Activated naive CD4-positive, alpha-beta T cell treated with anti-CD3 and anti-CD28 coated beads, Interleukin-2, amount 50 U/mL, for 16 hours (primary cell): ENCODE results near the gene TDRD6.
"Not testable (repeated sequence)": the region's sequence is repeated elsewhere in the genome, so short reads cannot be mapped to it uniquely, and the experiment has no call there.

ENCODE experiments used
- DNase-seq: peaks from one replicate; pipeline ENCODE4 v3.0.0-alpha.2; 2020

TDRD6 gene

DNA sequence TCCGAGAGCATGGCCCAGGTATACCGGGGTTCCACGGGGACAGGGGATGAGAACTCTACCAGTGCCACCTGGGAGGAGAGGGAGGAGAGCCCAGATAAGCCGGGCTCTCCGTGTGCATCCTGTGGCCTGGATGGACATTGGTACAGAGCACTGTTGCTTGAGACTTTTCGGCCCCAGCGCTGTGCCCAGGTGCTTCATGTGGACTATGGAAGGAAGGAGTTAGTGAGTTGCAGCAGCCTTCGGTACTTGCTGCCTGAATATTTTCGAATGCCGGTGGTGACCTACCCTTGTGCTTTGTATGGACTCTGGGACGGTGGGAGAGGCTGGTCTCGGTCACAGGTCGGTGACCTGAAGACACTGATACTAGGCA, 1.3 kb downstream of the TDRD6 start:
- DNase-seq = no peak

GRCh38 chr6:46689657-46690056, 2.0 kb downstream of the TDRD6 start:
- no peak for DNase-seq

DNA sequence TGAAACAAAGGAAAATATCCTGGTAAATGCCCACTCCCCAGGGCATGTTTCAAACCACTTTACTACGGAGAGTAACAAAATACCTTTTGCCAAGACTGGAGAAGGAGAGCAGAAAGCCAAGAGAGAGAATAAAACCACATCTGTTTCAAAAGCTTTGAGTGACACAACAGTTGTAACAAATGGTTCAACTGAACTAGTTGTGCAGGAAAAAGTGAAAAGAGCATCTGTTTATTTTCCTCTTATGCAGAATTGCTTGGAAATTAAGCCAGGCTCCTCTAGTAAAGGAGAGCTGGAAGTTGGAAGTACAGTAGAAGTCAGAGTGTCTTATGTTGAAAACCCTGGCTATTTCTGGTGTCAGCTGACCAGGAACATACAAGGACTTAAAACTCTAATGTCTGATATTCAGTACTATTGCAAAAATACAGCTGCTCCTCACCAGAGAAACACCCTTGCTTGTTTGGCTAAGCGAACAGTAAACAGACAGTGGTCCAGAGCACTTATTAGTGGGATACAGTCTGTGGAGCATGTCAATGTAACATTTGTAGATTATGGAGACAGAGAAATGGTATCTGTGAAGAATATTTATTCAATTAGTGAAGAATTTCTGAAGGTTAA, 2.6 kb downstream of the TDRD6 start:
- no peak for DNase-seq

DNA sequence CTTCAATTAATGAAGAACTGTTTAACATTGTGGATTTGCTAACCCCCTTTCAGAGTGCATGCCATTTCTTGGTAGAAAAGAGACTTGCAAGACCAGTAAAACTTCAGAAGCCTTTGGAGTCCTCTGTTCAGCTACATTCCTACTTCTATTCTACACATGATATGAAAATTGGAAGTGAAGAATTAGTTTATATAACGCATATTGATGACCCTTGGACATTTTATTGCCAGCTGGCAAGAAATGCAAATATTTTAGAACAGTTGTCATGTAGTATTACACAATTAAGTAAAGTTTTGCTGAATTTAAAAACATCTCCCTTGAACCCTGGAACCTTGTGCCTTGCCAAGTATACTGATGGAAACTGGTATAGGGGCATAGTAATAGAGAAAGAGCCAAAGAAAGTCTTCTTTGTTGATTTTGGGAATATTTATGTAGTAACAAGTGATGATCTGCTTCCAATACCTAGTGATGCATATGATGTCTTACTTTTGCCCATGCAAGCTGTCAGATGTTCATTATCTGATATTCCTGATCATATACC, 3.3 kb downstream of the TDRD6 start:
- no peak for DNase-seq

DNA sequence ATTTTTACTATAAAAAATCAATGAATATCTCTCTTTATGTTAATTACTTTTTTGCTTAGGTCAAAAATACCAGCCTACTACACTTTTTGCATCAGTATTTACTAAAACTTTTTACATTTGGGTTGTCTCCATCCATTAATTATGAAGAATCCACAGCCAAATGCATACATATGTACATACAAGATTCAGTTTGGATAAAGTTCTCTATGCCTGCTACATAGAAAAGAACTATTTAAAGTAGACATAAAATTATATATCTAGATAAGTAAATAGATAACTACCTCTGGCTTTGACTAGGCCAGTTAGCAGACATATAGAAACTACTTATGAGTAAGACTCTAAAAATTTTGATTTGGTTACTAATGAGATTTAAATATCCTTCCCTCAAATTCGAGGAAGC, 12.3 kb downstream of the TDRD6 start:
- no peak for DNase-seq

DNA sequence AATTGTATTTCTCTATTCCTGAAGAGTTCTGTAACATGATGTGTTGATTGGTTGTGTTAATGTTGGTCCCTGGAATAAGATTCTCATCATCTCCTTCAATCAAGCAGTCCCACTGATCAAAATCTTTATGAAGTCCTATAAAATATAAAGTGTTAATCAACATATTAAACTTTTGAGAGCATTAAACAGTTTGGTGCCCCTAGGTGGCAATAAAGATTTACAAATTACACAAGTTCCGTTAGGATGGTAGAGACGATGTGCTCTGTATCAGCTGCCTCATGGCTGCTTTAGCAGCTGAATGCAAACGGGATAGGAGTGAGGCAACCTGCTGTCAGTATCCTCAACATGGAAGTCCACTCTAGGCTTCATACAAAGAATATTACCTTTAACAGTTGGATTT, 16.9 kb downstream of the TDRD6 start:
- DNase-seq = no peak

DNA sequence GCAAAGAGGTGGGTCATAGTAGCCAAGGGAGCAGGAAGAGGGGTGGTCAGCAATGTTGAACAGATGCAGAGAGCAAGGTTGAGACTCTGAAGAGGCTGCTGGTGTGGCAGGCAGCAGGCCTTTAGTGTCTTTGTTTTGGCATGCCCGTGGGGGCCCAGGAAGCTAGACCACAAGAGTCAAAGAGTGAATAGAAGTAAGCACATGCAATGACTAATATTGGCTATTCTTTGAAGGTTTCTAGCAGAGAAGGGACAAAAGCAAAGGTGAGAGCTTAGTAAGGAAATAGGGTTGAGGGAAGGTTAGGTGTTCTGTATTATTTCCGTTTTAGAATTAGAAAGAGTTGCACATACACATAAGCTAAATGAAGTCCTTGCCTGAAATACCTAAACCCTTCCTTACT, 18.8 kb downstream of the TDRD6 start:
- DNase-seq = no peak

DNA sequence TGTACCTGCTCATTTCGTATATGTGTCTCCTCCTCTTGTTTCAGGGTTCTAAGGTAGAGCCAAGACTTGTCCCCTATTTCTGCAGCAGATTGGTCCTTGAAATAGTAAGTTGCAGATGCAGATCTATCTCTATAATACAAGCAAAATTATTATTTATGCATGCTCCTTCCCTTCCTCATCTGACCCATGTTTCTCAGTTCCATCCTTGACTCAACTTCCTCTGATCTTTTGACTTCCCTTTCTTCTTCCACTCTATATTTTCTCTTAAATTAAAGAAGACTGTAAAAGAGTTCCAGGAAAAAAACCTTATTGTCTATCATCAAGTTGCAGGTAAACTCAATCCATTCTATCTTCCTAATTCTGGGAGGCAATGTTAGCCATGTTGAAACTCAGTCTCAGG, 23.8 kb downstream of the TDRD6 start:
- DNase-seq = no peak

- DNase-seq = no peak
These were observed 27.5 kb downstream of the TDRD6 start for GRCh38 chr6:46715141-46715540.

DNA sequence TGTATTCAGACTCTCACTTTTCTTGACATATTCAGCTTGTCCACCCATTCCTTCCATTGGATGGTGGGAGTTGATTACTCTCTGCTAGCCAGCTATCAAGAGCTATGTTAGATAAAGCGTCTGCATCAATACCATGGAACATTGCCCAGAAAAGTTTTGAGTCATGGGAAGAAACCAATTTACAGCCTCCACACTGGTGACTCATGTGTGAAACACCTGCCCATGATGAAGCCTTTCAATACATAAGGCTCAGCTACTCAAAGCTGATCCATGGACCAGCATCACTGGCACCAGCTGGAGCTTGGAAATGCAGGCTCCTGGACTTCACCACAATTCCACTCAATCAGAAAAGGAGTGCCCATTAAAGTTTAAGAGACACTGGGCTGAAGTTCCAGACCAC, 31.4 kb downstream of the TDRD6 start:
- no peak for DNase-seq

- no peak for DNase-seq
These were observed 32.7 kb downstream of the TDRD6 start for GRCh38 chr6:46720401-46720800.

DNA sequence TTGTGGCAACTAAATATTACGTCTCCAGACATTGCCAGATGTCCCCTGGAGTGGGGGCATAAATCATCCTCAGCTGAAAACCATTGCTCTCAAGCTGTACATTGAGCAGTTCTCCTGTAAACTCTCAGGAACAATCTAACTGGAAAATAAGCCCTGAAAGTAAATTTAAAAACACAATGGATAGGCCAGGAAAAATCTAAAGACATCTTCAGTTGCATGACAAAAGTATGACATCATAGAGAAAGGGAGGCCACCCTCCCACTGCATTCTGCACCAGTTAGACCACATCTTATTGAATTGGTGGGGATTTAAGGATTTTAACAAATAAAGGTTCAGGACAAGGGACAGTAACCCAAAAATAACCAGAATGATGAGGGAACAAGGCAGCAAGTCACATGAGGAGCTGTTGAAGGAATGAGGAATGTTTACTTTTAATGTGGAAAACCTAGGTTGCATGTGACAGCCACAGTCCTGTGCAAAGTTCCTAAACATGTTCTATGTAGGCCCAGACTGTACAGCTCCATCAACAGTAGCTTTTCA, 42.2 kb downstream of the TDRD6 start:
- no peak for DNase-seq

DNA sequence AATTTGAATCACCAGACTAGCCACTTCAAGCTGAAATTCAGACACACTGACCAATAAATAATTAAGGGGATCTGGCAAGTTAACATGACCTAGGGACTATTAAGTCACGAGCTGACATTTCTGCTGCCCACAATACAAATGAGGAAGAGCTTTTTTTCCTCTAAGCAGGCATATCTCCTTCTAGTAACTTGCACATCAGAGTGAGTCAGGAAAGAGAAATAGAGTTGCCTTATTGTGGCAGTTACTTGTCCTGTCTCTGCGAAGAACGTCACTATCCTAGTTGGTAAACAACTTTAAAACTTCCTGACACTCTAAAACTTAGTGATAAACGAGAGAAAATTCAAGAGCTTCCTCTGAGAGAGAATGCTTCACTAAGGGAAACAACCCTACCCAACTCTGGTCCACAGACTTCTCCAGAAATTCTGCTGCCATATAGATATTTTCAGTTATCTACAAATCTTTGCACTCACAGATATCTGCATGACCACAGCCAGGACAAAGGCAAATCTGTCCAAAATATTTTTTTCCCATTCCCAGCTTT, 43.3 kb downstream of the TDRD6 start:
- DNase-seq = no peak

- DNase-seq = no peak
These were observed 45.7 kb downstream of the TDRD6 start for GRCh38 chr6:46733341-46733801.

DNA sequence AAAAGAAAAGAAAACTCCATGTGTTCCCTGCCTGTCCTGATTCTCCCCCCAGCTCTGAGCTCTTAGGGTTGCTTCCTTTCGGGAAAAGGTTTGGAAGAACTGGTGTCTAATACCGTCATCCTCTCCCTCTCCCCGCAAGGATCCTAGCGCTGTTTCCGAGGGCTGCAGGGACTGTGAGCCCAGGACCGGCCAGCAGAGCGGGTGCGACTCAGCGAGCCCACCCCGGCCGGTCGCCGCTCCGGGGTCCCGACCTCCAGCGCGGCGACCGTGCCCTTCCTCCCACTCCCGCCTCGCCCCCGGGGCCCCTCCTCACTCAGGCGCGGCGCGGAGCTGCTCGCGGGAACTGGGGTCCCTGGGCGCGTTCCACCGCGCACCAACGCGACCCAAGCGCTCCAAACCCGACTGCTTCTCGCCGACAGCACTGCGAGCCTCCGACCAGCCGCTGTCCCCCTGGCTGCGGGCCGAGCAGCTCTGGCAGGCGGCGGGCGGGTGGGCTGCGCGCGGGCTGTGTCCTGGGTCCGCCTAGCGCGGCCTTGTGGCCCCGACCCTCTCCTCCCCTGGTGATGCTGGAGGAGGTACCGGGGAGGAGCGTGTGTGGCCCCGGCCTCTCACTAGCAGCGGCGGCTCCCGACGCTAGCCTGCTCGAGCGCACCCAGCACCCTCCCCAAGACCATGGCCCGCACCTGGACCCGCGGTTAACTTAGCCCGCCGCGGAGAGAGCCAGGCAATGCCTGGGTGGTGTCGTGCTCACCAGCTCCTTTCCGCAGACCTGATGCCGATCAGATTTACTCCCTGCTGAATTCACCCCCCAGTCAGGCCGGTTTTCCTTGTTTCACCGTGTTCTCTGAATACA, 47.4 kb downstream of the TDRD6 start, which contains the start of gene PLA2G7:
Gene PLA2G7 (minus strand): TSS at position 509 of the 853 bp plus-strand sequence. CDS start 12,484 bp downstream, outside the sequence.
- no peak for DNase-seq

DNA sequence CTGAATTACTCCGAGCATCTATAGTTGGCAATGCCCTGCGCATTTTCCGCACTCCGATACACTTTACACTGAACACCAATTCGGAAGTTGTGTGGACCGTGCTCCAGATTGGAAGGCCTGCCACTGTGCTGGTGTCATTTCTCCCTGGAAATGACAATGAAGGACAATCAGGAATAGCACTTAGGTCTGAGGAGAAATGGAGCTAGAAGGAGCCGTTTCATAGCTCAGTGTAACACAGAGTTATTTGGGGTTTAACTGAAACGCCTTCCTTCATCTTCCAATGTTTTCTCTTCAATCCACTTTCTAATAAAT, 48.0 kb downstream of the TDRD6 start:
- DNase-seq = no peak

- DNase-seq = no peak
These were observed 49.2 kb downstream of the TDRD6 start for GRCh38 chr6:46736906-46737305.

GRCh38 chr6:46741482-46741881, 53.8 kb downstream of the TDRD6 start:
- DNase-seq = no peak

GRCh38 chr6:46741910-46742309, 54.2 kb downstream of the TDRD6 start:
- no peak for DNase-seq

- no peak for DNase-seq
These were observed 55.9 kb downstream of the TDRD6 start for GRCh38 chr6:46743425-46744158.

DNA sequence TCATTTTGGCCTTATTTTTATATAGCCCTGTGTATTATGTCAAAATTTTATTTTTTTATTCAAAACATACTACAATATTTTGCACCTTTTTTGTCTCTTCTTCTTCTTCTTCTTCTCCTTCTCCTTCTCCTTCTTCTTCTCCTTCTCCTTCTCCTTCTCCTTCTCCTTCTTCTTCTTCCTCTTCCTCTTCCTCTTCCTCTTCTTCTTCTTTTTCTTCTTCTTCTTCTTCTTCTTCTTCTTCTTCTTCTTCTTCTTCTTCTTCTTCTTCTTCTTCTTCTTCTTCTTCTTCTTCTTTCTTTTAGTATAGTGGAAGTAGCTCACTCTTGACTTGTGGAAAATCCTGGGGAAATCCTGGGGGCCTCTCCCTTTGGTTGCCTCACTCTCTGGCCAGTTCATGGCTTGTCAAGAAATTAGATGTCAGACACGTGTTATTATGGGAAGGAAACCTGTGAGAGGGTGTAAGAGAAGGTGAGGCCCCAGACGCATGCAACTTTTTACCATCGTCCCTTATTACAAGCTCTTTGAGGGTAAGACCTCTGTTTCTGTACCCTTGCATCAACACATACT, 56.6 kb downstream of the TDRD6 start:
- DNase-seq = not testable (repeated sequence)

DNA sequence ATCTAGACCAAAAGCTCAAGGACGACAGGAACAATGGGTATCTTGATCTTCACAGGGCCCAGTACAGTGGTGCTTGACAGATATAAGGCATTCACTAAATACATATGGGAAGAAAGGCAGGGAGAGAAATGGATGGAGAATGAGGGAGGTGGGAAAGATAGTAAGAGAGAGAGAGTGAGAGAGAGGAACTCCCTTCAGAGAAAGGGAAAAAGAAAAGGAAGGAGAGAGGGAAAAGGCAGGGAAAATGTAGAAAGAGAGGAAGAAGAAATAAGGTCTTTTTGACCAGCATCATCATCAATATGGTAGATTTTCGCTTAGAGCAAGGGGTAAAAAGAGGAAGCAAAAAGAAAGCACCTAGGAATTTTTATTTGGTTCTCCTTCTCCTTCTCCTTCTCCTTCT, 58.3 kb downstream of the TDRD6 start:
- DNase-seq = no peak

DNA sequence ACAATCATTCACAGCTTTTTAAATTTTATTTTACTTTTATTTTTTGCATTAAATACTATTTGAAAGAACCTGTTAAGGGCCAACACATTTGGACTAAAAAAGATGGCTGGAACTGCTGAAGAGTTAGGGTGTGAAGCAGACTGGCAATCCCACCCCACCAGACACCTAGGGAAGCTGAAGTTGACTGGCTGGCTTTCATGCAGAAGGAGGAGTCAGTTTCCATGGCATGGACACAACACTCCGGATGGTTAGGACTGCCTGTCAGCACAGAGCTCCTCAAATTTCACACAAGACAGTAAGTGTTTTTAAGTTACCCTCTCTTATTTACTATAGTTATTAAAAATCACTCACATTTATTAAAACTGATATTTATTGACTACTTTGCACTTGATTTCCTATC, 59.0 kb downstream of the TDRD6 start, which contains the start of gene ANKRD66:
Gene ANKRD66 (plus strand): TSS at position 238 of the 400 bp plus-strand sequence. CDS start 5,016 bp downstream, outside the sequence.
- DNase-seq = no peak
